NCI-H82 (cell line): ENCODE measurements around the gene NAT16.
"Not testable (repeated sequence)": the region's sequence is repeated elsewhere in the genome, so short reads cannot be mapped to it uniquely, and the experiment has no call there.

Experiments
- DNase-seq: peaks from one replicate; lab custom pipeline; 2025; lab: John Stamatoyannopoulos, UW

The NAT16 gene

DNA sequence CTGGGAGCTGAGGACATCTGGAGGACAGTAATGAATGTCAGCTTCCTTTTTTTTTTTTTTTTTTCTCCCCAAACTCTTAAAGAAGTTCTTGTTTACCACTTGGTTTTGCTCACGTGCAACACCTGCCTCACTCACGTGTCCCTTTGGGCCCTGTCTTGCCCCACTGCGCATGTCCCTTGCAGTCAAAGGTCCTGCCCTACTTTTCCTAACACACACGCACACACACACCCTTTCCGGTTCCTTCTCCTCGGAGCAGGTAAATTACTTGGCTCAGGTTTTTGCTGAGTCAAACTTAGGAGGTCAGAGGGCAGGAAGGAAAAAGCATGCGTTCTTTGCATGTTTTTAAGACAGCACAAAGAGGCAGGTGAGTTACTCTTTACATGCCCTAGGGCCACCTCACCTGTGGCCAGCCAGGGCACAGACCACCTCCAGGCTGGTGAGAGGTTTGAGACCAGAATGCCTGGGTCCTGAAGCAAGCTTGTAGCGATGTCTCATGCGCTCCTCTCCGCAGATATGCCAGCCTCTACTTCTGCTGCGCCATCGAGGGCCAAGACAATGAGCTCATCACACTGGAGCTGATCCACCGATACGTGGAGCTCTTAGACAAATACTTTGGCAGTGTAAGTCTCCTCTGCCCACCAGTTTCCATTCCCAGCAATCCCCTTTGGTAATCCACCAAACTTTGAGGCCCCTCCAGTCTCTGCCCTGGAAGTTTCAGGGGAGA lies 23.1 kb downstream of the NAT16 start:
- no peak for DNase-seq

GRCh38 chr7:101156277-101156676 lies 23.8 kb downstream of the NAT16 start:
- DNase-seq = no peak

DNA sequence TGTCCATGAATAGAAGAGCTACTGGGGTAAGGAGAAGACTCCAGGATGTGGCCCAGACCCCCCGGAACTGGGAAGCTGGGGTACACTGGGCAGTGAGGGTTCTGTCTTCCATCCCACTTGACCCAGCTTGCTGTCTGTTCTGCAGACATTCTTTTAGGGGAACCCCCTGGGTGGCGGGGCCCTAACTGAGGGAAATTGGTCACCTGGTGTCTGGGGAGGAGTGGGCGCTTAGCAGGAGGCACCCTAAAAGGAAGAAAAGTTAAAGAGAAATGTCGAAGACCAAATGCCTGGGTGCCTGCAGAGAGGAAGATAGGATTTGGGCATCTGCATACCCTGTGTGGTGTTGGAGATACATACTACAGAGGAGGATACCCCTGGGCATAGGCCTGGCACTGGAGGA lies 24.8 kb downstream of the NAT16 start:
- no peak for DNase-seq

- no peak for DNase-seq
These were observed 25.4 kb downstream of the NAT16 start for GRCh38 chr7:101154693-101155102.

DNA sequence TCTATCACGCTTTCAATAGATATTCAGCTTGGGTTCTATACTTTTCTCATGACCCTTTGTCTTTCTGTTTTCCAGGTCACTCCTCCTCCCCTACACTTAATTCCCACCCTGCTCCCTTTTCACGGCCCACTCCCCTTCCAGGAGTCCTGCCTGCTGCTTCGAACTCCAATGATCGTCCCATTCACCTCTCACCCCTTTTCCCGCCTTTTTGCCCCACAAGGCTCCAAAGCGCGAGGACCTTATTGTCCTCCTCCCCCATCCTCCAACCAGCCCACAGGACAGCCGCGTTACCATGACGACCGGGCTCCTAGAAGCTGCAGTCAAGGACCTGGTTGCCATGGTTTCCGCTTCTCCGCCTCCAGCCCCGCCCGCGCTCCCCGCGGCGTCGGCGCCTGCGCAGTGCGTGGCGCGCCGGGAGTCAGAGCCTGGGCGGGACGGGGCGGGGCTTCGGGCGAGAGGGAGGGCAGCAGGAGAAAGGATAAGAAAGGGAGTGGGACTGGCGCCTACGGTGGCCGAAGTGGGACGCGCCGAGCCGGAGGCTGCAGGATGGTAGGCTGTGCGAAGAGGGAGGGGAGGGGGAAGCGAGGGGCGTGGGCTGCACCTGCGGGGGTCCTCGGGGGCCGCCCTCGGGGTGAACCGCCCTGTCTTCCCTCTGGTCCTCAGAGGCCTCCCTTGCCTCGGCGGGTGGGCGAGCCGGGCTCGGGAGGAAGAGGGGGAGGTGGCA lies 26.0 kb downstream of the NAT16 start, which contains the start of gene AP1S1:
AP1S1 (plus strand) TSS at position 508 of the 724 bp plus-strand sequence; CDS start at position 547, 39 bp downstream.
- DNase-seq = peak; percentile 96

GRCh38 chr7:101151908-101152651 lies 28.0 kb downstream of the NAT16 start:
- no peak for DNase-seq

GRCh38 chr7:101140746-101141382 lies 39.2 kb downstream of the NAT16 start:
- DNase-seq = no peak

DNA sequence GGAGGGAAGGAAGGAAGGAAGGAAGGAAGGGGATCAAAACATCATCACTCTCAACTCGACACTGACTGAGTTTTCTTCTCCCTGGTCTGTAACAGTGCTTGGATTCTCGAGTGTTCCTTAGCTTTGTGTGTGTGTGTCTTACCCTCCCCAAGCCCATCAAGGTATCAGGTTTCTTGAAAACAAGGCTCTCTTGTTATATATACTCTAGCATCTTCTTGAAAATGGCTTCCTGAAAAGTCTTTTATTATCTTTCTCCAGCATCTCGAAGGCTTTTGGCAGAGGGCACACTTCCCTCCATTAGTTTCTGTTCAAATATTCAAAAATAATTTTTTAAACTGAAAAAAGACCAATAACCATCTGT lies 39.8 kb downstream of the NAT16 start:
- no peak for DNase-seq

DNA sequence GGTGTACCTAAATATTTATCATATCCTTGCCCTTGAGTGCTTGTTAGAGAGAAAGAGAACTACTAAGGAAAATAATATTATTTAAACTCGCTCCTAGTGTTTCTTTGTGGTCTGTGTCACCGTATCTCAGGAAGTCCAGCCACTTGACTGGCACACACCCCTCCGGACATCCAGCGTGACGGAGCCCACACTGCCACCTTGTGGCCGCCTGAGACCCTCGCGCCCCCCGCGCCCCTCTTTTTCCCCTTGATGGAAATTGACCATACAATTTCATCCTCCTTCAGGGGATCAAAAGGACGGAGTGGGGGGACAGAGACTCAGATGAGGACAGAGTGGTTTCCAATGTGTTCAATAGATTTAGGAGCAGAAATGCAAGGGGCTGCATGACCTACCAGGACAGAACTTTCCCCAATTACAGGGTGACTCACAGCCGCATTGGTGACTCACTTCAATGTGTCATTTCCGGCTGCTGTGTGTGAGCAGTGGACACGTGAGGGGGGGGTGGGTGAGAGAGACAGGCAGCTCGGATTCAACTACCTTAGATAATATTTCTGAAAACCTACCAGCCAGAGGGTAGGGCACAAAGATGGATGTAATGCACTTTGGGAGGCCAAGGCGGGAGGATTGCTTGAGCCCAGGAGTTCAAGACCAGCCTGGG lies 41.8 kb downstream of the NAT16 start:
- DNase-seq = peak; percentile 46

DNA sequence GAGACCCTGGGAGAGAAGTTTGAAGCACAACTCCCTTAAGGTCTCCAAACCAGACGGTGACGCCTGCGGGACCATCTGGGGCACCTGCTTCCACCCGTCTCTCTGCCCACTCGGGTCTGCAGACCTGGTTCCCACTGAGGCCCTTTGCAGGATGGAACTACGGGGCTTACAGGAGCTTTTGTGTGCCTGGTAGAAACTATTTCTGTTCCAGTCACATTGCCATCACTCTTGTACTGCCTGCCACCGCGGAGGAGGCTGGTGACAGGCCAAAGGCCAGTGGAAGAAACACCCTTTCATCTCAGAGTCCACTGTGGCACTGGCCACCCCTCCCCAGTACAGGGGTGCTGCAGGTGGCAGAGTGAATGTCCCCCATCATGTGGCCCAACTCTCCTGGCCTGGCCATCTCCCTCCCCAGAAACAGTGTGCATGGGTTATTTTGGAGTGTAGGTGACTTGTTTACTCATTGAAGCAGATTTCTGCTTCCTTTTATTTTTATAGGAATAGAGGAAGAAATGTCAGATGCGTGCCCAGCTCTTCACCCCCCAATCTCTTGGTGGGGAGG lies 42.4 kb downstream of the NAT16 start:
- DNase-seq = no peak

DNA sequence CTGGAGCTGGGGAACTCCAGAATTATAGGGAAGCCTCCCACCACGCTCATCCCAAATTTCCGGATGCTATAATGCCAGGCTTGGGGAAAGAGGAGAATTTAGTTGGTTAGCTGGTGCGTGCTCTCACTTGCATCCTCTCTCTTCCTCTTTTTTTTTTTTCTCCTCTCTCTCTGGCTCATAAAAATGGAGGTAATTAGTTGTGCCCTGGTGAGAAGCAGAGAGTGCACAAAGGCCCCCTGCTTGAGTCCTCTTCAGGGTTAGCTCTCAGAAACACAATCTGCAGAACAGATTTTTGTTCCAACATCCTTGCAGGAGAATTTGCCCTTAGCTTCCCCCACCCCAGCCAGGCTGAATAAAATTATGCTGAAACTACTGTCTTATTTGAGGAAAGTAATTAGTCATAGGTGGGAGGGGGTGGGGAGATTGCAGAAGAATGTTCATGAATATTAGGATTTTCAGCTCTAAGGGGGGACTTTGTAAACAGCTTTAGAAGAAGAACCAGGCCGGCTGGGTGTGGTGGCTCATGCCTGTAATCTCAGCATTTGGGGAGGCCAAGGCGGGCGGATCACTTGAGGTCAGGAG lies 45.6 kb downstream of the NAT16 start:
- DNase-seq = no peak

- no peak for DNase-seq
These were observed 46.3 kb downstream of the NAT16 start for GRCh38 chr7:101133621-101134398.

DNA sequence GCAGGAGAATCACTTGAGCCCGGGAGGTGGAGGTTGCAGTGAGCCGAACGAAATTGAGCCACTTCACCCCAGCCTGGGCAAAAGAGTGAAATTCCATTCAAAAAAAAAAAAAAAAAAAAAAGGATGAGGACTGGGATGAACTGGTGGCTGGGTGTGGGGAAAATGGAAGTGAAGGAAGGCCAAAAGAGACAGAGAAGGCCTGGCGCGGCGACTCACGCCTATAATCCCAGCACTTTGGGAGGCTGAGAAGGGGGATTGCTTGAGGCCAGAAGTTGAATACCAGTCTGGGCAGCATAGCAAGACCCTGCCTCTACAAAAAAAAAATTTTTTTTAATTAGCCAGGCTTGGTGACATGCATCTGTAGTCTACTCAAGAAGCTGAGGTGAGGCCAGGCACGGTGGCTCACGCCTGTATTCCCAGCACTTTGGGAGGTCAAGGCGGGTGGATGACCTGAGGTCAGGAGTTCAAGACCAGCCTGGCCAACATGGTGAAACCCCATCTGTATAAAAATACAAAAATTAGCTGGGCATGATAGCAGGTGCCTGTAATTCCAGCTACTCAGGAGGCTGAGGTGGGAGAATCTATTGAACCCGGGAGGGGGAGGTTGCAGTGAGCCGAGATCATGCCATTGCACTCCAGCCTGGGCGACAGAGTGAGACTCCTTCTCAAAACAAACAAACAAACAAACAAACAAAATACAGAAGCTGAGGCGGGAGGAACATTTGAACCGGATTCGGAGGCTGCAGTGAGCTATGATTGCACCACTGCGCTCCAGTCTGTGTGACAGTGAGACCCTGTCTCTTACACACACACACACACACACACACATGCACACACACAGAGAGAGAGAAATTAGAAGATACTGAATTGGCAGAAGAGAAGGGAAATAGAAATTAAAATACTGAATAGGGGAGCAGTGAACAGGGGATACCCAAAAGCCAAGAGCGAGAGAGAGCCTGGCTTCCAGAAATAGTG lies 47.2 kb downstream of the NAT16 start:
- DNase-seq = not testable (repeated sequence)

DNA sequence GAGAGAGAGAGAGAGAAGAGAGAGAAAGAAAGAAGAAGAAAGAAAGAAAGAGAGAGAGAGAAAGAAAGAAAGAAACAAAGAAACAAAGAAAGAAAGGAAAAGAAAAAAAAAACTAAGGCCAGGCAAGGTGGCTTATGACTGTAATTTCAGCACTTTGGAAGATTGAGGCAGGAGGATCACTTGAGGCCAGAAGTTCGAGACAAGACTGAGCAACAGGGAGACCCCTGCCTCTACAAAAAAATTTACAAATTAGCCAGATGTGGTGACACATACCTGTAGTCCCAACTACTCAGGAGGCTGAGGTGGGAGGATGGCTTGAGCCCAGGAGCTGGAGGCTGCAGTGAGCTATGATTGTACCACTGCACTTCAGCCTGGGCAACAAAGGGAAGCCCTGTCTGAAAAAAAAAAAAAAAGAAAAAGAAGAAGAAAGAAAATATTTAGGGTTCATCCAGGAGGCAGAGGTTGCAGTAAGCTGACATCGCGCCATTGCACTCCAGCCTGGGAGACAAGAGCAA lies 50.4 kb downstream of the NAT16 start:
- DNase-seq = no peak

DNA sequence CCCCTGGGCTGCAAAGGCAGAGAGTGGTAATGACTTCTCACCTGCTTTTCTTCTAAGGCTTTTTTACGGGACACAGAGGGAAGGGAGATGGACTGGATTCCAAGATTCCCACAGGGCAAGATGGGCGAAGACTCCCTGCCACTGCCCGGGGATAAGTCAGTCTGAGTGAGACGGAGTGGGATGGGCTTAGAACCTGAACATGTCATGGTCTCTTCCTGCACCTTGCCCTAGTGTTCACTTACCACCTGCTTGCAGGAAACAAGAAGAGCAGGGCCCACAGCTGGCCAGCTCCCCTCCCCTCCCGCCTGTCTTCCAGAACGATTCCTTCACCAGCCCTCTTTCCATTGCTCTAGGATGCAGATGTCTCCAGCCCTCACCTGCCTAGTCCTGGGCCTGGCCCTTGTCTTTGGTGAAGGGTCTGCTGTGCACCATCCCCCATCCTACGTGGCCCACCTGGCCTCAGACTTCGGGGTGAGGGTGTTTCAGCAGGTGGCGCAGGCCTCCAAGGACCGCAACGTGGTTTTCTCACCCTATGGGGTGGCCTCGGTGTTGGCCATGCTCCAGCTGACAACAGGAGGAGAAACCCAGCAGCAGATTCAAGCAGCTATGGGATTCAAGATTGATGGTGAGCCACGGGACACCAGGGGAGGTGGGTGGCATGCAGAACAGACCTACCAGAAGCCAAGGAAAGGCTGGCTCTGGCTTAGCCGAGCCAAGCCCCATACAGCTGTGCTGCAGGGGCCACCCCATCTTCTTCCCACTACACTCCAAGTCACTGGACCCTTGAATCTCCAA lies 51.9 kb downstream of the NAT16 start:
- DNase-seq = no peak

- DNase-seq = no peak
These were observed 52.5 kb downstream of the NAT16 start for GRCh38 chr7:101127460-101128039.

DNA sequence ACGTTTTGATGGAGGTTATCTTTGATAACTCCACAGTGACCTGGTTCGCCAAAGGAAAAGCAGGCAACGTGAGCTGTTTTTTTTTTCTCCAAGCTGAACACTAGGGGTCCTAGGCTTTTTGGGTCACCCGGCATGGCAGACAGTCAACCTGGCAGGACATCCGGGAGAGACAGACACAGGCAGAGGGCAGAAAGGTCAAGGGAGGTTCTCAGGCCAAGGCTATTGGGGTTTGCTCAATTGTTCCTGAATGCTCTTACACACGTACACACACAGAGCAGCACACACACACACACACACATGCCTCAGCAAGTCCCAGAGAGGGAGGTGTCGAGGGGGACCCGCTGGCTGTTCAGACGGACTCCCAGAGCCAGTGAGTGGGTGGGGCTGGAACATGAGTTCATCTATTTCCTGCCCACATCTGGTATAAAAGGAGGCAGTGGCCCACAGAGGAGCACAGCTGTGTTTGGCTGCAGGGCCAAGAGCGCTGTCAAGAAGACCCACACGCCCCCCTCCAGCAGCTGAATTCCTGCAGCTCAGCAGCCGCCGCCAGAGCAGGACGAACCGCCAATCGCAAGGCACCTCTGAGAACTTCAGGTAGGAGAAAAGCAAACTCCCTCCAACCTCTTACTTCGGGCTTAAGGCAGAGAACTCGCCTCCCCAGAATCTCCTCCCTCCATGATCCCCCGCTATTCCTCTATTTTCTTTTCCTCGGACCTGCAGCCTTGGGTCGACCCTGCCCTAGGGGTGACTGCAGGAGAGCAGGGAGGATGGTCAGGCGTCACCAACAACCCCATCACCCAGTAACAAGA lies 53.2 kb downstream of the NAT16 start, which contains the start of gene SERPINE1:
SERPINE1 (plus strand) TSS at position 454 of the 809 bp plus-strand sequence. CDS start 1,290 bp downstream, outside the sequence.
- DNase-seq = no peak
